ENCODE results near the gene DPH5. TPM values are rescaled to one million over a fixed set of nuclear protein-coding genes. Genes with fewer than 3 reads are reported as not detected.

The DPH5 gene
- total RNA-seq, 1 donor from 2014 or later: 42.2 TPM

- no peaks in the 10 kb centered on the region for H3K9me3 Mint-ChIP-seq (ENCODE audit: unreplicated experiment)
- peaks cover 43% of the 10 kb centered on the region for H3K36me3 Mint-ChIP-seq (ENCODE audit: low read depth, unreplicated experiment)
- H3K4me1 Mint-ChIP-seq (ENCODE audit: unreplicated experiment): peaks cover 4% of the 10 kb centered on the region
- DNase-seq (ENCODE audit: low spot score): no peak
- no peak overlapping the region for H3K4me3 Mint-ChIP-seq (ENCODE audit: unreplicated experiment)
- no peak for TF ChIP-seq CTCF (IDR thresholded peaks at IDR 0.05; ENCODE audit: unreplicated experiment)
- no peak overlapping the region for H3K27ac Mint-ChIP-seq (ENCODE audit: unreplicated experiment)
- peaks cover 1% of the 10 kb centered on the region for H3K27me3 Mint-ChIP-seq (ENCODE audit: unreplicated experiment)
Measured at GRCh38 chr1:100943533-100943932, 82.1 kb downstream of the DPH5 start.

- no peaks in the 10 kb centered on the region for H3K9me3 Mint-ChIP-seq (ENCODE audit: unreplicated experiment)
- peaks cover 43% of the 10 kb centered on the region for H3K36me3 Mint-ChIP-seq (ENCODE audit: low read depth, unreplicated experiment)
- no peak overlapping the region for H3K27ac Mint-ChIP-seq (ENCODE audit: unreplicated experiment)
- DNase-seq (ENCODE audit: low spot score): no peak
- H3K27me3 Mint-ChIP-seq (ENCODE audit: unreplicated experiment): peaks cover 1% of the 10 kb centered on the region
- no peak overlapping the region for H3K4me3 Mint-ChIP-seq (ENCODE audit: unreplicated experiment)
- H3K4me1 Mint-ChIP-seq (ENCODE audit: unreplicated experiment): peaks cover 4% of the 10 kb centered on the region
- TF ChIP-seq CTCF (IDR thresholded peaks at IDR 0.05; ENCODE audit: unreplicated experiment): no peak
Measured at GRCh38 chr1:100942304-100943046, 83.1 kb downstream of the DPH5 start.

- Mint-ChIP-seq H3K27me3 (ENCODE audit: unreplicated experiment) (peaks cover 1% of the 10 kb centered on the region), H3K4me3 (ENCODE audit: unreplicated experiment) (no peak overlapping the region), H3K9me3 (ENCODE audit: unreplicated experiment) (no peaks in the 10 kb centered on the region), H3K36me3 (ENCODE audit: low read depth, unreplicated experiment) (peaks cover 40% of the 10 kb centered on the region), H3K27ac (ENCODE audit: unreplicated experiment) (no peak overlapping the region), H3K4me1 (ENCODE audit: unreplicated experiment) (peaks cover 4% of the 10 kb centered on the region)
- no peak for DNase-seq (ENCODE audit: low spot score)
- TF ChIP-seq CTCF (IDR thresholded peaks at IDR 0.05; ENCODE audit: unreplicated experiment): no peak
Measured at GRCh38 chr1:100941580-100942216, 83.9 kb downstream of the DPH5 start.

GRCh38 chr1:100941098-100941527 lies 84.5 kb downstream of the DPH5 start:
- DNase-seq (ENCODE audit: low spot score): no peak
- no peak for TF ChIP-seq CTCF (IDR thresholded peaks at IDR 0.05; ENCODE audit: unreplicated experiment)
- H3K4me1 Mint-ChIP-seq (ENCODE audit: unreplicated experiment): peaks cover 4% of the 10 kb centered on the region
- peaks cover 40% of the 10 kb centered on the region for H3K36me3 Mint-ChIP-seq (ENCODE audit: low read depth, unreplicated experiment)
- peaks cover 1% of the 10 kb centered on the region for H3K27me3 Mint-ChIP-seq (ENCODE audit: unreplicated experiment)
- no peaks in the 10 kb centered on the region for H3K9me3 Mint-ChIP-seq (ENCODE audit: unreplicated experiment)
- no peak overlapping the region for H3K4me3 Mint-ChIP-seq (ENCODE audit: unreplicated experiment)
- H3K27ac Mint-ChIP-seq (ENCODE audit: unreplicated experiment): no peak overlapping the region

Other genes starting within 250 kb of the DPH5 start
- 31.5 TPM for gene EXTL2, start 130.9 kb downstream of the DPH5 start, total RNA-seq (ENCODE audit: unreplicated experiment)
- gene SLC30A7, start 129.7 kb downstream of the DPH5 start, total RNA-seq (ENCODE audit: unreplicated experiment): 33.2 TPM
- gene S1PR1, start 211.2 kb upstream of the DPH5 start, total RNA-seq (ENCODE audit: unreplicated experiment): 79.1 TPM